ENCODE data around the gene NLRX1.
"Not testable (repeated sequence)": the region's sequence is repeated elsewhere in the genome, so short reads cannot be mapped to it uniquely, and the experiment has no call there.

Gene NLRX1

DNA sequence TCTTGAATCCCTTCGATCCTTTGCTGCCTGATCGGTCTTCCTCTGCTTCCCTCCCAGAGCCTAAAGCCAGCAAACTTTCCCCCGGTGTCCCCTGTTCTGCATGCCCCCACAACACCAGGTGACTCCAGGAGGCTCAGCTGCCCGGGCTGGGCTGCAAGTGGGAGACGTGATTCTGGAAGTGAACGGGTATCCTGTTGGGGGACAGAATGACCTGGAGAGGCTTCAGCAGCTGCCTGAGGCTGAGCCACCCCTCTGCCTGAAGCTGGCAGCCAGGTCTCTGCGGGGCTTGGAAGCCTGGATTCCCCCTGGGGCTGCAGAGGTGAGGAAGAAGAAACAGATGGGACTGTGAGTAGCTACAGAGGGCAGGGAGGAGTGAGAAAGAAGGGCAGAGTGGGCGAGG, 20.4 kb downstream of the NLRX1 start:
- Histone ChIP-seq H3F3A (ENCODE audit: insufficient read depth, low read length) (no peaks in the 10 kb centered on the region), H3K27me3 (ENCODE audit: insufficient read depth, low read length) (0 out of 2 replicates have a peak, but pooled peaks cover 4% of the 10 kb centered on the region), H3K4me1 (ENCODE audit: insufficient read depth, low read length, severe bottlenecking) (no peaks in the 10 kb centered on the region), H3K79me2 (ENCODE audit: insufficient read depth, low read length) (no peaks in the 10 kb centered on the region), H3K4me3 (ENCODE audit: low read depth, low read length, poor library complexity, severe bottlenecking) (no peak overlapping the region), H3K36me3 (ENCODE audit: insufficient read depth, low read length) (no peaks in the 10 kb centered on the region), H3K9ac (ENCODE audit: low read length) (no peak overlapping the region), H3K4me2 (ENCODE audit: low read length) (no peak overlapping the region), H3K9me3 (ENCODE audit: low read length) (no peaks in the 10 kb centered on the region), H4K20me1 (ENCODE audit: insufficient read depth, low read length) (no peaks in the 10 kb centered on the region), H3K27ac (ENCODE audit: low read depth, low read length, poor library complexity, severe bottlenecking) (no peak overlapping the region), H3K9me2 (ENCODE audit: low read depth, low read length) (no peaks in the 10 kb centered on the region), H2AFZ (ENCODE audit: low read length) (no peak overlapping the region)
- no peak for TF ChIP-seq EZH2 (IDR thresholded peaks at IDR 0.05; ENCODE audit: borderline replicate concordance, low read length)
- TF ChIP-seq, protein P1, sequence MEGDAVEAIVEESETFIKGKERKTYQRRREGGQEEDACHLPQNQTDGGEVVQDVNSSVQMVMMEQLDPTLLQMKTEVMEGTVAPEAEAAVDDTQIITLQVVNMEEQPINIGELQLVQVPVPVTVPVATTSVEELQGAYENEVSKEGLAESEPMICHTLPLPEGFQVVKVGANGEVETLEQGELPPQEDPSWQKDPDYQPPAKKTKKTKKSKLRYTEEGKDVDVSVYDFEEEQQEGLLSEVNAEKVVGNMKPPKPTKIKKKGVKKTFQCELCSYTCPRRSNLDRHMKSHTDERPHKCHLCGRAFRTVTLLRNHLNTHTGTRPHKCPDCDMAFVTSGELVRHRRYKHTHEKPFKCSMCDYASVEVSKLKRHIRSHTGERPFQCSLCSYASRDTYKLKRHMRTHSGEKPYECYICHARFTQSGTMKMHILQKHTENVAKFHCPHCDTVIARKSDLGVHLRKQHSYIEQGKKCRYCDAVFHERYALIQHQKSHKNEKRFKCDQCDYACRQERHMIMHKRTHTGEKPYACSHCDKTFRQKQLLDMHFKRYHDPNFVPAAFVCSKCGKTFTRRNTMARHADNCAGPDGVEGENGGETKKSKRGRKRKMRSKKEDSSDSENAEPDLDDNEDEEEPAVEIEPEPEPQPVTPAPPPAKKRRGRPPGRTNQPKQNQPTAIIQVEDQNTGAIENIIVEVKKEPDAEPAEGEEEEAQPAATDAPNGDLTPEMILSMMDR (IDR thresholded peaks at IDR 0.05; ENCODE audit: low read length): no peak

DNA sequence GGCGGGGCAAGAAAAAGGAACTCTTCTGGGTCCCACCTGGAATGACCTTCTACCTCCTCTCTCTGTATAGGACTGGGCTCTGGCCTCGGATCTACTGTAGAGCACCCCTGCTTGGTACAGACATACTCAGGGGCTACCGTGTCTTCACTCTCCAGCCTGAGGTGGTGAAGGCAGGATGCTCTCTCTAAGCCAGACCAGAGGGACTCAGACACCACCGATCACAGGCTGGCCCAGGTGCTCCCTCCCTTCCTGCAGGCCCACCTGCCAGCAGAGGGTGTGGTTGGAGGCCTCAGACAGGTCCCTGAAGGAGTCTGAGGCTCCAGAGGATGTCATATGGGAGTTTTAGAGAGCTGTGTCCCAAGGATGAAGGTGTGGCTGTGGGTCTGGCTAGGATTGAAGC, 20.9 kb downstream of the NLRX1 start:
- H3K9me2 ChIP-seq (ENCODE audit: low read depth, low read length): no peaks in the 10 kb centered on the region
- no peaks in the 10 kb centered on the region for H3K9me3 ChIP-seq (ENCODE audit: low read length)
- H2AFZ ChIP-seq (ENCODE audit: low read length): no peak overlapping the region
- no peaks in the 10 kb centered on the region for H3K4me1 ChIP-seq (ENCODE audit: insufficient read depth, low read length, severe bottlenecking)
- no peaks in the 10 kb centered on the region for H3F3A ChIP-seq (ENCODE audit: insufficient read depth, low read length)
- no peak overlapping the region for H3K9ac ChIP-seq (ENCODE audit: low read length)
- H3K4me3 ChIP-seq (ENCODE audit: low read depth, low read length, poor library complexity, severe bottlenecking): no peak overlapping the region
- no peaks in the 10 kb centered on the region for H4K20me1 ChIP-seq (ENCODE audit: insufficient read depth, low read length)
- H3K27ac ChIP-seq (ENCODE audit: low read depth, low read length, poor library complexity, severe bottlenecking): no peak overlapping the region
- no peak for TF ChIP-seq EZH2 (IDR thresholded peaks at IDR 0.05; ENCODE audit: borderline replicate concordance, low read length)
- TF ChIP-seq, protein P1 (IDR thresholded peaks at IDR 0.05; ENCODE audit: low read length): no peak
- H3K4me2 ChIP-seq (ENCODE audit: low read length): no peak overlapping the region
- H3K36me3 ChIP-seq (ENCODE audit: insufficient read depth, low read length): no peaks in the 10 kb centered on the region
- H3K27me3 ChIP-seq (ENCODE audit: insufficient read depth, low read length): 0 out of 2 replicates have a peak, but pooled peaks cover 4% of the 10 kb centered on the region
- H3K79me2 ChIP-seq (ENCODE audit: insufficient read depth, low read length): no peaks in the 10 kb centered on the region

DNA sequence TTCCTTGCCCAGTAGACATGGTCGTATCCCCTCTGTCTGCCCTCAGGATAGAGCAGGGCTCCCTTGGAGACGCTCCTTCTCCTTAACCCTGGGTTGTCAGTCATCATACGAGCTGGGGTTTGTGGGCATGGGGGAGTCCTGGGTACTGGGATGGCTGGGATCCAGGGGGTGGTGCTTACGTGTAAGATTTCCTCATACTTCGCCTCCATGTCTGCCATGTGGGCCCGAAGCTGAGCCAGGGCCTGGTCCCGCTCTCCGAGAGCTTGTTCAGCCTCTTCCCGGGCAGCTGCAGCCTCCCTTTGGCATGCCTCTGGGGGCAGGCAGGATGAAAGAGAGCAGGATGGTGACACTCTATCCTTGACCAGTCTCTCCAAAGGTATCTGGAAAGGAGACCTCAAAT, 22.0 kb downstream of the NLRX1 start:
- Histone ChIP-seq H3K27ac (ENCODE audit: low read depth, low read length, poor library complexity, severe bottlenecking) (no peak overlapping the region), H3K9ac (ENCODE audit: low read length) (no peak overlapping the region), H3K9me2 (ENCODE audit: low read depth, low read length) (no peaks in the 10 kb centered on the region), H3K9me3 (ENCODE audit: low read length) (no peaks in the 10 kb centered on the region), H3K27me3 (ENCODE audit: insufficient read depth, low read length) (0 out of 2 replicates have a peak, but pooled peaks cover 4% of the 10 kb centered on the region), H3K4me1 (ENCODE audit: insufficient read depth, low read length, severe bottlenecking) (no peaks in the 10 kb centered on the region), H3F3A (ENCODE audit: insufficient read depth, low read length) (no peaks in the 10 kb centered on the region), H3K4me3 (ENCODE audit: low read depth, low read length, poor library complexity, severe bottlenecking) (no peak overlapping the region), H3K36me3 (ENCODE audit: insufficient read depth, low read length) (no peaks in the 10 kb centered on the region), H4K20me1 (ENCODE audit: insufficient read depth, low read length) (no peaks in the 10 kb centered on the region), H3K79me2 (ENCODE audit: insufficient read depth, low read length) (no peaks in the 10 kb centered on the region), H2AFZ (ENCODE audit: low read length) (no peak overlapping the region), H3K4me2 (ENCODE audit: low read length) (no peak overlapping the region)
- TF ChIP-seq, protein P1 (IDR thresholded peaks at IDR 0.05; ENCODE audit: low read length): no peak
- no peak for TF ChIP-seq EZH2 (IDR thresholded peaks at IDR 0.05; ENCODE audit: borderline replicate concordance, low read length)

DNA sequence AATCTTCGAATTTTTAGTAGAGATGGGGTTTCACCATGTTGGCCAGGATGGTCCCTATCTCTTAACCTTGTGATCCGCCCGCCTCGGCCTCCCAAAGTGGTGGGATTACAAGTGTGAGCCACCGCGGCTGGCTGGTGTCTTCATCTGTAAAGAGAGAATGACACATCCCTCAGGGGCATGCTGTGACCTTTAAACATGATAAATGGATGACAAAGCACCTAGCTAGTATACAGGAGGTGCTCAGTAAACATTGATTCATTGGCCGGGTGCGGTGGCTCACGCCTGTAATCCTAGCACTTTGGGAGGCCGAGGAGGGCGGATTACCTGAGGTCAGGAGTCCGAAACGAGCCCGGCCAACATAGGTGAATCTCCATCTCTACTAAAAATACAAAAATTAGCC, 22.7 kb downstream of the NLRX1 start:
- H4K20me1 ChIP-seq (ENCODE audit: insufficient read depth, low read length); H3K36me3 ChIP-seq (ENCODE audit: insufficient read depth, low read length); H3K4me2 ChIP-seq (ENCODE audit: low read length); H3K9ac ChIP-seq (ENCODE audit: low read length); H3K27ac ChIP-seq (ENCODE audit: low read depth, low read length, poor library complexity, severe bottlenecking); H3K4me1 ChIP-seq (ENCODE audit: insufficient read depth, low read length, severe bottlenecking); H3F3A ChIP-seq (ENCODE audit: insufficient read depth, low read length); H3K27me3 ChIP-seq (ENCODE audit: insufficient read depth, low read length); H2AFZ ChIP-seq (ENCODE audit: low read length); H3K4me3 ChIP-seq (ENCODE audit: low read depth, low read length, poor library complexity, severe bottlenecking); H3K9me3 ChIP-seq (ENCODE audit: low read length); H3K9me2 ChIP-seq (ENCODE audit: low read depth, low read length); H3K79me2 ChIP-seq (ENCODE audit: insufficient read depth, low read length): not testable (repeated sequence)
